PC-9 (cell line): ENCODE measurements around the gene DCLRE1C. TPM values are rescaled to one million over a fixed set of nuclear protein-coding genes. Genes with fewer than 3 reads are reported as not detected.

ENCODE experiments used
- BruUV-seq: library from RNA; stranded (reverse); fragments of 400-500 nt; replicated peaks from 2 replicates; lab custom pipeline; 2021; lab: Mats Ljungman, UMichigan
- CTCF ChIA-PET: fragments of 300-600 bp; sonication (Branson Sonifier 250); formaldehyde crosslinking; loops from one replicate; lab custom pipeline; 2022; ENCODE audit warnings: antibody characterized with exemption; lab: Charles Lee
- POLR2A ChIA-PET: fragments of 300-600 bp; sonication (Branson Sonifier 250); formaldehyde crosslinking; loops from one replicate; lab custom pipeline; 2022; ENCODE audit warnings: antibody characterized with exemption; ENCODE audit not compliant: unreplicated experiment; lab: Charles Lee
- DNase-seq, 2 experiments: peaks; one replicate each; pipeline versions ENCODE4 v3.0.0 to v3.0.0-alpha.2; 2015 to 2022; ENCODE audit warnings: mixed read lengths in 1 of 2
- H2AFZ ChIP-seq: fragments of 200-600 bp; sonication (generic); 2 replicates; pipeline ENCODE4 v1.8.1; 2017; ENCODE audit warnings: antibody characterized with exemption
- H3F3A ChIP-seq: fragments of 200-600 bp; sonication (generic); 2 replicates; pipeline ENCODE4 v1.8.1; 2017; ENCODE audit warnings: antibody characterized with exemption, mild to moderate bottlenecking, low read depth; ENCODE audit not compliant: insufficient read depth
- H3K27ac ChIP-seq: fragments of 200-600 bp; sonication (generic); 2 replicates; pipeline ENCODE4 v1.6.1; 2016; ENCODE audit warnings: mixed run types
- H3K27me3 ChIP-seq: fragments of 200-600 bp; sonication (generic); 2 replicates; pipeline ENCODE4 v1.6.1; 2016; ENCODE audit warnings: low read depth, mixed run types; ENCODE audit not compliant: insufficient read depth
- H3K36me3 ChIP-seq: fragments of 200-600 bp; sonication (generic); 2 replicates; pipeline ENCODE4 v1.6.1; 2016; ENCODE audit warnings: low read depth, mixed run types
- H3K4me1 ChIP-seq: fragments of 200-600 bp; sonication (generic); replicated peaks from 2 replicates; pipeline ENCODE4 v1.6.1; 2016; ENCODE audit warnings: mixed run types; ENCODE audit not compliant: insufficient read depth
- H3K4me2 ChIP-seq: fragments of 200-600 bp; sonication (generic); 2 replicates; pipeline ENCODE4 v1.6.1; 2017; ENCODE audit warnings: mixed run types
- H3K4me3 ChIP-seq: fragments of 200-600 bp; sonication (generic); 2 replicates; pipeline ENCODE4 v1.6.1; 2016; ENCODE audit warnings: mixed run types
- H3K79me2 ChIP-seq: fragments of 200-600 bp; sonication (generic); 2 replicates; pipeline ENCODE4 v1.6.1; 2017; ENCODE audit warnings: low read depth, mixed run types
- H3K9me2 ChIP-seq: fragments of 200-600 bp; sonication (generic); 2 replicates; pipeline ENCODE4 v1.8.1; 2017; ENCODE audit warnings: mild to moderate bottlenecking; ENCODE audit not compliant: insufficient read depth
- H3K9me3 ChIP-seq: fragments of 200-600 bp; sonication (generic); 2 replicates; pipeline ENCODE4 v1.8.1; 2016; ENCODE audit warnings: low read depth; ENCODE audit not compliant: insufficient read depth
- H4K20me1 ChIP-seq: fragments of 200-600 bp; sonication (generic); 2 replicates; pipeline ENCODE4 v1.8.1; 2017; ENCODE audit not compliant: insufficient read depth
- CTCF ChIP-seq: fragments of 200-600 bp; sonication (generic); conservative IDR thresholded peaks from 2 replicates; pipeline ENCODE4 v1.6.1; 2017; ENCODE audit warnings: mixed run types, antibody characterized with exemption, mild to moderate bottlenecking, moderate library complexity
- EZH2 ChIP-seq: fragments of 200-600 bp; sonication (generic); IDR thresholded peaks from 2 replicates; pipeline ENCODE4 v1.8.0; 2017; ENCODE audit warnings: antibody characterized with exemption, low read depth
- intact Hi-C: fragments of 100-400 bp; cut with micrococcal nuclease; formaldehyde crosslinking; loops from one replicate; pipeline ENCODE4 v1.10.0; 2022; ENCODE audit not compliant: unreplicated experiment
- total RNA-seq: library from RNA; stranded (reverse); gene quantifications from 2 replicates; pipeline ENCODE4 v1.2.3, GENCODE V29; 2021

DCLRE1C gene
- total RNA-seq, 1 experiment from 2014 or later = 14.0 TPM

GRCh38 chr10:14916600-14916999, 37.3 kb downstream of the DCLRE1C start:
- TF ChIP-seq EZH2 = no peak
- TF ChIP-seq CTCF = no peak
- Histone ChIP-seq H3F3A (no peaks in the 10 kb centered on the region; the same call in 1 of the 2 replicates), H3K4me2 (no peak overlapping the region), H3K4me1 (no peaks in the 10 kb centered on the region), H3K79me2 (no peaks in the 10 kb centered on the region), H3K27me3 (no peaks in the 10 kb centered on the region), H4K20me1 (no peaks in the 10 kb centered on the region), H3K9me2 (no peaks in the 10 kb centered on the region), H3K4me3 (no peak overlapping the region), H2AFZ (no peak overlapping the region), H3K9me3 (no peaks in the 10 kb centered on the region), H3K27ac (no peak overlapping the region), H3K36me3 (peaks cover 49% of the 10 kb centered on the region)
- ChIA-PET CTCF (no interaction called here), POLR2A (no interaction called here)
- BruUV-seq = no TSS peak
- intact Hi-C loops = no loop called here
- no peak for DNase-seq

GRCh38 chr10:14911801-14912200, 42.1 kb downstream of the DCLRE1C start:
- peaks cover 52% of the 10 kb centered on the region for H3K36me3 ChIP-seq
- BruUV-seq = no TSS peak
- intact Hi-C loops = no loop called here

GRCh38 chr10:14910953-14911352, 42.9 kb downstream of the DCLRE1C start:
- Histone ChIP-seq H3K79me2 (no peaks in the 10 kb centered on the region), H2AFZ (no peak overlapping the region), H3K9me3 (no peaks in the 10 kb centered on the region), H4K20me1 (no peaks in the 10 kb centered on the region), H3K9me2 (no peaks in the 10 kb centered on the region), H3K4me2 (no peak overlapping the region), H3K27ac (no peak overlapping the region), H3K4me1 (no peaks in the 10 kb centered on the region), H3K36me3 (peaks cover 43% of the 10 kb centered on the region), H3K4me3 (no peak overlapping the region), H3K27me3 (no peaks in the 10 kb centered on the region), H3F3A (no peaks in the 10 kb centered on the region; the same call in 1 of the 2 replicates)
- intact Hi-C loops = no loop called here
- DNase-seq = no peak
- no TSS peak for BruUV-seq
- TF ChIP-seq EZH2 (no peak), CTCF (no peak)
- ChIA-PET POLR2A (no interaction called here), CTCF (no interaction called here)

More at GRCh38 chr10:14911801-14912200, 42.1 kb downstream of the DCLRE1C start:
- H4K20me1 ChIP-seq = no peaks in the 10 kb centered on the region
- H3K9me3 ChIP-seq = no peaks in the 10 kb centered on the region
- ChIA-PET POLR2A (no interaction called here), CTCF (no interaction called here)
- H2AFZ ChIP-seq = no peak overlapping the region
- no peaks in the 10 kb centered on the region for H3K9me2 ChIP-seq
- H3K4me1 ChIP-seq = no peaks in the 10 kb centered on the region
- no peak overlapping the region for H3K27ac ChIP-seq
- no peaks in the 10 kb centered on the region for H3K27me3 ChIP-seq
- H3F3A ChIP-seq = no peaks in the 10 kb centered on the region; the same call in 1 of the 2 replicates
- no peak overlapping the region for H3K4me3 ChIP-seq
- no peaks in the 10 kb centered on the region for H3K79me2 ChIP-seq
- TF ChIP-seq CTCF = no peak
- no peak for TF ChIP-seq EZH2
- H3K4me2 ChIP-seq = no peak overlapping the region
- no peak for DNase-seq
